Smooth muscle cell (in vitro differentiated cells): ENCODE data around the gene ZNF19. TPM values are rescaled to one million over a fixed set of nuclear protein-coding genes. Genes with fewer than 3 reads are reported as not detected.

Source experiments
- DNase-seq: peaks from one replicate; lab custom pipeline; 2025; ENCODE audit not compliant: unreplicated experiment; lab: John Stamatoyannopoulos, UW
- H2AFZ ChIP-seq: fragments of 200-600 bp; sonication (generic); 2 replicates; pipeline ENCODE4 v1.6.0; 2016; ENCODE audit warnings: antibody characterized with exemption, low read depth, mild to moderate bottlenecking
- H3F3A ChIP-seq: fragments of 200-600 bp; sonication (generic); 2 replicates; pipeline ENCODE4 v1.6.0; 2017; ENCODE audit warnings: antibody characterized with exemption, low read depth
- H3K27ac ChIP-seq: fragments of 200-600 bp; sonication (generic); 2 replicates; pipeline ENCODE4 v1.5.1; 2016; ENCODE audit warnings: low read depth, mild to moderate bottlenecking
- H3K27me3 ChIP-seq: fragments of 200-600 bp; sonication (generic); 2 replicates; pipeline ENCODE4 v1.6.1; 2016; ENCODE audit warnings: low read depth, mild to moderate bottlenecking
- H3K36me3 ChIP-seq: fragments of 200-600 bp; sonication (generic); 2 replicates; pipeline ENCODE4 v1.5.1; 2016; ENCODE audit warnings: low read depth
- H3K4me1 ChIP-seq: fragments of 200-600 bp; sonication (generic); 2 replicates; pipeline ENCODE4 v1.5.1; 2016; ENCODE audit warnings: low read depth
- H3K4me2 ChIP-seq: fragments of 200-600 bp; sonication (generic); 2 replicates; pipeline ENCODE4 v1.6.0; 2016; ENCODE audit warnings: mild to moderate bottlenecking
- H3K4me3 ChIP-seq: fragments of 200-600 bp; sonication (generic); 2 replicates; pipeline ENCODE4 v1.5.1; 2016; ENCODE audit warnings: mild to moderate bottlenecking
- H3K79me2 ChIP-seq: fragments of 200-600 bp; sonication (generic); 2 replicates; pipeline ENCODE4 v1.6.0; 2016; ENCODE audit warnings: low read depth, mild to moderate bottlenecking
- H3K9ac ChIP-seq: fragments of 200-600 bp; sonication (generic); 2 replicates; pipeline ENCODE4 v1.6.0; 2016; ENCODE audit warnings: low read depth
- H3K9me3 ChIP-seq: fragments of 200-600 bp; sonication (generic); replicated peaks from 2 replicates; pipeline ENCODE4 v1.5.1; 2016; ENCODE audit warnings: low read depth
- H4K20me1 ChIP-seq: fragments of 200-600 bp; sonication (generic); 2 replicates; pipeline ENCODE4 v1.6.0; 2016; ENCODE audit warnings: low read depth
- WGBS: methylation state at CpG from one replicate; pipeline ENCODE4 v1.1.7; 2016; ENCODE audit warnings: low lambda C conversion rate; 5-methylcytosine and 5-hydroxymethylcytosine counted together
- polyA plus RNA-seq: library from polyadenylated mRNA; unstranded; fragments of >200 nt; fragmentation: Nextera tagmentation; extraction: Ambion mirVana; gene quantifications from 2 replicates; pipeline ENCODE4 v1.2.1, GENCODE V29; 2016
- total RNA-seq: library from RNA; depleted of rRNA; stranded (reverse); fragments of >200 nt; gene quantifications from 2 replicates; pipeline ENCODE4 v1.2.3, GENCODE V29; 2014
- TF ChIP-seq, protein P1 (sequence below): fragments of 200-600 bp; sonication (generic); IDR thresholded peaks from 2 replicates; pipeline ENCODE4 v1.5.1; 2017; ENCODE audit warnings: borderline replicate concordance, mild to moderate bottlenecking, antibody characterized with exemption; ENCODE audit not compliant: insufficient read depth, poor library complexity, severe bottlenecking

Gene ZNF19
- total and polyA plus RNA-seq, 2 experiments from 2014 or later, result 0.37 to 4.6 TPM

DNA sequence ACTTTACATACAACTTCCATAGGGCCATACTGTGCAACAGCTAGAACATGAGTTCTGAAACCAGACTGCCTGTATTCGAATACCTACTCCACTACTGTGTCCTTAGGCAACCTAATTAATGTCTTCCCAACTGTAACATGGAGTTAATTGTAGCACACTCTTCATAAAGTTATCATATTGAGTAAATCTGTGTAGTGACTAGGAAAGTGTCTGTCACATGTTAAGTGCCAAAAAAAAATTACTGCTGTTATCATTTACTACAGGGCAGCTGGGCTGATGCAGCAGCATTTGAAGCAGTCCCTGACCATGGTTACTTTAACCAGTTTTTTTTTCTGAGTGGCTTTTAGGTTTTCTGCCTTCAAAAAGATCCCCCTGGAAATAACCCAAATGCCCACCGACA is 16.2 kb downstream of the ZNF19 start:
- Histone ChIP-seq H2AFZ (no peak overlapping the region), H3F3A (no peaks in the 10 kb centered on the region), H3K27me3 (no peaks in the 10 kb centered on the region), H3K9me3 (no peaks in the 10 kb centered on the region), H4K20me1 (no peaks in the 10 kb centered on the region), H3K4me3 (no peak overlapping the region), H3K4me2 (no peak overlapping the region), H3K27ac (no peak overlapping the region), H3K79me2 (no peaks in the 10 kb centered on the region), H3K36me3 (no peaks in the 10 kb centered on the region), H3K9ac (no peak overlapping the region), H3K4me1 (no peaks in the 10 kb centered on the region)
- WGBS, result 96% methylated on average over 2 of the region's 2 CpGs
- DNase-seq, result no peak
- TF ChIP-seq, protein P1, sequence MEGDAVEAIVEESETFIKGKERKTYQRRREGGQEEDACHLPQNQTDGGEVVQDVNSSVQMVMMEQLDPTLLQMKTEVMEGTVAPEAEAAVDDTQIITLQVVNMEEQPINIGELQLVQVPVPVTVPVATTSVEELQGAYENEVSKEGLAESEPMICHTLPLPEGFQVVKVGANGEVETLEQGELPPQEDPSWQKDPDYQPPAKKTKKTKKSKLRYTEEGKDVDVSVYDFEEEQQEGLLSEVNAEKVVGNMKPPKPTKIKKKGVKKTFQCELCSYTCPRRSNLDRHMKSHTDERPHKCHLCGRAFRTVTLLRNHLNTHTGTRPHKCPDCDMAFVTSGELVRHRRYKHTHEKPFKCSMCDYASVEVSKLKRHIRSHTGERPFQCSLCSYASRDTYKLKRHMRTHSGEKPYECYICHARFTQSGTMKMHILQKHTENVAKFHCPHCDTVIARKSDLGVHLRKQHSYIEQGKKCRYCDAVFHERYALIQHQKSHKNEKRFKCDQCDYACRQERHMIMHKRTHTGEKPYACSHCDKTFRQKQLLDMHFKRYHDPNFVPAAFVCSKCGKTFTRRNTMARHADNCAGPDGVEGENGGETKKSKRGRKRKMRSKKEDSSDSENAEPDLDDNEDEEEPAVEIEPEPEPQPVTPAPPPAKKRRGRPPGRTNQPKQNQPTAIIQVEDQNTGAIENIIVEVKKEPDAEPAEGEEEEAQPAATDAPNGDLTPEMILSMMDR, result no peak

DNA sequence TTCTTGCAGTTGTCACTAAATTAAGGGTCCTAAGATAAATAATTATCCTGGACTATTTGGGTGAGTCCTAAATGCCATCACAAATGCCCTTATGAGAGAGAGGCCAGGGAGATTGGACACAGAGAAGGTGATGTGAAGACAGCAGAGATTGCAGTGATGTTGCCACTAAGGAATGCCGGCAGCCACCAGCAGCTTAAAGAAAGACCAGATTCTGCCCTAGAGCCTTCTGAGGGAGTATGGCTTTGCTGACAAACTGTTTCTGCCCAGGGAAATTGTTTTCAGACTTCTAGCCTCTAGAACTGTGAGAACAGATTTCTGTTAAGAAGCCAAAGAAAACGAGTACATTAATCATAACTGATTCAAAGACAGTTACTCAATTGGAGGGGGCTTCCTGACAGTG is 17.1 kb downstream of the ZNF19 start:
- H3K27ac ChIP-seq, result no peak overlapping the region
- DNase-seq, result no peak
- no peak overlapping the region for H3K4me3 ChIP-seq
- no peaks in the 10 kb centered on the region for H3K27me3 ChIP-seq
- H4K20me1 ChIP-seq, result no peaks in the 10 kb centered on the region
- 63% methylated on average over 2 of the region's 2 CpGs for WGBS
- no peak overlapping the region for H3K4me2 ChIP-seq
- no peaks in the 10 kb centered on the region for H3K9me3 ChIP-seq
- no peaks in the 10 kb centered on the region for H3K79me2 ChIP-seq
- no peaks in the 10 kb centered on the region for H3K36me3 ChIP-seq
- H3K9ac ChIP-seq, result no peak overlapping the region
- no peaks in the 10 kb centered on the region for H3K4me1 ChIP-seq
- no peak overlapping the region for H2AFZ ChIP-seq
- TF ChIP-seq, protein P1, result no peak
- no peaks in the 10 kb centered on the region for H3F3A ChIP-seq

DNA sequence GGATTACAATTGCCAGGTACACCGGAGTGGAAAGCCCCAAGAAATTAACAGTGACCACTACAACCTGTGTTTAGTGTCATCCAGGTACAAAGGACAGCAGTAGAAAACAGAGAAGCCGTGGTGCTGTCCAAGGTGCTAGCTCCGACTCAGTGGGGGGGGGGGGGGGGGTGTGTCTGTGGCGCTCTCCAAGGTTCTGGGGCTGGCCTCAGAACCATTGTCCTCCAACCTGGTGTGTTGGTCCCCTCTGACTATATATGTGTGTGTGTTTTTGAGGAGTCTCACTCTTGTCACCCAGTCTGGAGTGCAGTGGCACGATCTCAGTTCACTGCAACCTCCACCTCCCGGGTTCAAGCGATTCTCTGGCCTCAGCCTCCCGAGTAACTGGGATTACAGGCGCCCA is 21.3 kb downstream of the ZNF19 start:
- Histone ChIP-seq H3K36me3 (no peaks in the 10 kb centered on the region), H3K79me2 (no peaks in the 10 kb centered on the region), H3K4me3 (no peak overlapping the region), H3K9me3 (no peaks in the 10 kb centered on the region), H3K27ac (no peak overlapping the region), H3K27me3 (no peaks in the 10 kb centered on the region), H2AFZ (no peak overlapping the region), H3K4me2 (no peak overlapping the region), H3F3A (no peaks in the 10 kb centered on the region), H4K20me1 (no peaks in the 10 kb centered on the region), H3K9ac (no peak overlapping the region), H3K4me1 (peaks cover 1% of the 10 kb centered on the region)
- TF ChIP-seq, protein P1, result no peak
- 43% methylated on average over 8 of the region's 9 CpGs for WGBS
- peak; percentile 8 for DNase-seq

DNA sequence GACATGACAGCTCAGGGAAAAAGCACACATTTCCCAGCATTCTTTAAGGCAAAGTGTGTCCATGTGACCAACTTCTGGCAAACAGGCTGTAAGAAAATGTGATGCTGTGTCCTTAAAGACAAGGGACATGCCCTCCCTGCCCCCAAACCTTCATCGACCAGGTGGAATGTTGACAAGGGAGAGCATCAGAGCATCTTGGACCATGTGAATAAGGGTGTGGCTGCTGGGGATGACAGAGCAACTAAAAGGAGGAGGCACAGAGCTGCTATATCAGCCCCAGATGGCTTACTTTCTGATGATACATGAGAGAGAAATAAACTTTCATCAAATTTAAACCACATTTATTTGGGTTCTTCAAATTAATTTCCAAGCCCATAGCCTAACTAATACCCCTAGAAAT is 24.9 kb downstream of the ZNF19 start:
- Histone ChIP-seq H3K4me2 (no peak overlapping the region), H3K27me3 (no peaks in the 10 kb centered on the region), H2AFZ (no peak overlapping the region), H3K27ac (no peak overlapping the region), H3K9ac (no peak overlapping the region), H3K9me3 (no peaks in the 10 kb centered on the region), H3K4me3 (no peak overlapping the region), H3K4me1 (peaks cover 17% of the 10 kb centered on the region), H4K20me1 (no peaks in the 10 kb centered on the region), H3F3A (no peaks in the 10 kb centered on the region), H3K79me2 (peaks cover 18% of the 10 kb centered on the region), H3K36me3 (no peaks in the 10 kb centered on the region)
- DNase-seq, result no peak
- 59% methylated on average over 1 of the region's 1 CpG for WGBS
- TF ChIP-seq, protein P1, result no peak
